CD4-positive, CD25-positive, alpha-beta regulatory T cell (primary cell): ENCODE results near the gene KRTAP12-2. TPM values are rescaled to one million over a fixed set of nuclear protein-coding genes. Genes with fewer than 3 reads are reported as not detected.

ENCODE experiments used
- ATAC-seq, 2 donors: fragments of 150-1000 bp; cut with Tn5 transposase; one replicate each; pipeline ENCODE4 v1.10.0; 2021; ENCODE audit warnings: low read depth in 2 of 2, moderate number of reproducible peaks in 2 of 2, moderate library complexity in 1 of 2
- DNase-seq, 3 donors: peaks; one replicate each; pipeline versions ENCODE4 v3.0.0 to v3.0.0-alpha.2; 2012 to 2022; ENCODE audit warnings: mixed read lengths in 1 of 3
- H3K27ac ChIP-seq: one replicate; pipeline ENCODE4 v1.7.0; 2013; ENCODE audit warnings: mild to moderate bottlenecking, low read length; ENCODE audit not compliant: insufficient read depth, poor library complexity, severe bottlenecking
- H3K27me3 ChIP-seq: one replicate; pipeline ENCODE4 v1.7.0; 2013; ENCODE audit warnings: low read length; ENCODE audit not compliant: control insufficient read depth, insufficient read depth
- H3K36me3 ChIP-seq: one replicate; pipeline ENCODE4 v1.7.0; 2013; ENCODE audit warnings: mild to moderate bottlenecking, low read length, moderate library complexity; ENCODE audit not compliant: control insufficient read depth, insufficient read depth
- H3K4me1 ChIP-seq: 2 replicates; pipeline ENCODE4 v1.7.0; 2013; ENCODE audit warnings: mild to moderate bottlenecking, low read length; ENCODE audit not compliant: insufficient read depth, control insufficient read depth, poor library complexity, severe bottlenecking
- H3K4me3 ChIP-seq: one replicate; pipeline ENCODE4 v1.7.0; 2013; ENCODE audit warnings: low read depth, mild to moderate bottlenecking, low read length, moderate library complexity
- H3K9me3 ChIP-seq, 2 experiments: 1 replicate in 1 of 2; 2 replicates in 1 of 2; pipeline ENCODE4 v1.7.0; 2013; ENCODE audit warnings: low read length in 2 of 2, mild to moderate bottlenecking in 1 of 2, moderate library complexity in 1 of 2; ENCODE audit not compliant: control insufficient read depth in 2 of 2
- H3K27ac Mint-ChIP-seq, 3 donors: one replicate each; pipeline ENCODE4 v1.8.0; 2020 to 2022; ENCODE audit warnings: mild to moderate bottlenecking in 3 of 3, mixed read lengths in 3 of 3, moderate library complexity in 2 of 3
- H3K27me3 Mint-ChIP-seq: one replicate; pipeline ENCODE4 v1.8.0; 2022; ENCODE audit warnings: mild to moderate bottlenecking, mixed read lengths
- H3K36me3 Mint-ChIP-seq: one replicate; pipeline ENCODE4 v1.8.0; 2020; ENCODE audit warnings: mixed read lengths
- H3K4me1 Mint-ChIP-seq, 4 donors: one replicate each; pipeline ENCODE4 v1.8.0; 2020 to 2022; ENCODE audit warnings: mixed read lengths in 4 of 4, mild to moderate bottlenecking in 1 of 4
- H3K4me3 Mint-ChIP-seq, 4 donors: one replicate each; pipeline ENCODE4 v1.8.0; 2020 to 2022; ENCODE audit warnings: mild to moderate bottlenecking in 4 of 4, mixed read lengths in 4 of 4, moderate library complexity in 3 of 4
- H3K9me3 Mint-ChIP-seq, 7 donors: one replicate each; pipeline ENCODE4 v1.8.0; 2020 to 2022; ENCODE audit warnings: mixed read lengths in 7 of 7, mild to moderate bottlenecking in 3 of 7, moderate library complexity in 2 of 7
- polyA plus RNA-seq, 4 donors: library from polyadenylated mRNA; unstranded; fragments of 300-500 nt; fragmentation: Illumina TruSeq; gene quantifications; one replicate each; pipeline ENCODE4 v1.2.3, GENCODE V29; 2021
- total RNA-seq: library from RNA; stranded (reverse); gene quantifications from one replicate; pipeline ENCODE4 v1.2.3, GENCODE V29; 2022

KRTAP12-2 gene
- total and polyA plus RNA-seq, 5 donors from 2014 or later: not detected

DNA sequence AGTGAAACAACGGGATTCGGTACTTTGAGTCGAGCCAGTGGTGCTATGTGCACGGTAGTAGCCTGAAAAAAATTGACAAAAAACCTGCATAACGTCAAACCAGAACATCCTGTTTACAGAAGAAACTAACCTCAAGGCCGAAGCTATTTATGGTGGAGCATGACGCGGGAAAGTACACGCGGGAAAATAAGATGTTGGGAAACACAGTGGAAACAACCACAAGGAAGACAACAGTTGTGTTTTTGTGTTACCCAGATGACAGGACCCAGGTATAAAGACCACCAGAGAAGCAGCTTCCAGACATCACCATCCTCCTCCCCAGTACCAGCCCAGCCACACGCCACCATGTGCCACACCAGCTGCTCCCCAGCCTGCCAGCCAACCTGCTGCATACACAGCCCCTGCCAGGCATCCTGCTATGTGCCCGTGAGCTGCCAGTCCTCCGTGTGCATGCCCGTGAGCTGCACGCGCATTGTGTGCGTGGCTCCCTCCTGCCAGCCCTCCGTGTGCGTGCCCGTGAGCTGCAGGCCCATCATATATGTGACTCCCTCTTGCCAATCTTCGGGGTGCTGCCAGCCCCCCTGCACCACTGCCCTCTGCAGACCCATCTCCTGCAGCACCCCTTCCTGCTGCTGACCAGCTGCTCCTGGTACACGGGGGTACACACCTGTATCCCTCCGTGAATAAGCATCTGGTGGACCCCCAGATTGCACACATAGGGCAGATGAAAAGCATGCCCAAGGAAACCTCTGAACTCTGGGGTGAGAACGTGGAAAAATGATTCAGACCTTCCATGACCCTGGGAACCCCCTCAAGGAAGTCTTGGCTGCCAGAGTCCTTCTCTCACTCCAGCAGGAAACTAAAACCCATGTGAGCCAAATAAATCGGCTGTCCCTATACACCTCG is 8.8 kb downstream of the KRTAP12-2 start, which contains the start of gene KRTAP12-3:
KRTAP12-3 (plus strand) TSS at position 298 of the 906 bp plus-strand sequence; CDS start at position 346, 48 bp downstream.
- Histone ChIP-seq H3K36me3 (no peaks in the 10 kb centered on the region), H3K27ac (peak within 1 kb of the TSS; percentile 41), H3K9me3 (peaks cover 5 to 19% of the 10 kb centered on the region in 2 experiments), H3K27me3 (peaks cover 3% of the 10 kb centered on the region), H3K4me3 (peak within 1 kb of the TSS; percentile 66), H3K4me1 (peaks cover 24% of the 10 kb centered on the region)
- DNase-seq: peak in 2 of 3 donors; percentile 72 to 79
- peaks cover 8% of the 10 kb centered on the region for H3K36me3 Mint-ChIP-seq
- H3K4me3 Mint-ChIP-seq: peak within 1 kb of the TSS; percentile 64 to 86 (median 79)
- peaks cover 11 to 47% (median 25%) of the 10 kb centered on the region in 4 donors for H3K4me1 Mint-ChIP-seq
- peak within 1 kb of the TSS; percentile 80 to 95 (median 87) for H3K27ac Mint-ChIP-seq
- peaks cover 0 to 34% (median 5%) of the 10 kb centered on the region in 7 donors for H3K9me3 Mint-ChIP-seq
- ATAC-seq: peak; percentile 55 to 66
- H3K27me3 Mint-ChIP-seq: peaks cover 32% of the 10 kb centered on the region

DNA sequence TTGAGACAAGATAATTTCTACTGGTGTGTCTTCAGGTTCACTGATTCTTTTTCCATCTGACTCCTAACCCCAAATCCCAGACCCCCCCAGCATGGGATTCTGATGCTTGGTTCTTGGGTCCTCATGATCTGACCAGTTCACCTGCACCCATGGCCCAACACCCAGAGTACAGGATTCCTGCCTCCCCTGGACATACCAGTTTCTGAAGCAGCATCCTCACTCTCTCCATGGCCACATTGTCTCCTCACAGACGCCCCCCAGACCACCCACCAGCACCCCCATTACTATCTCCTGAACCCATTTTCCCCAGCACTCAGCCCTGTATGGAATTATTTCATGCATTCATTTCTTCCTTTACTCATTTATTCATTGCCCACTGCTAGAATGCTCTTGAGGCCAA is 9.9 kb downstream of the KRTAP12-2 start:
- Histone ChIP-seq H3K27me3 (peaks cover 3% of the 10 kb centered on the region), H3K4me3 (peak overlapping the region; percentile 66), H3K4me1 (peaks cover 24% of the 10 kb centered on the region), H3K36me3 (no peaks in the 10 kb centered on the region), H3K9me3 (peaks cover 5 to 19% of the 10 kb centered on the region in 2 experiments), H3K27ac (no peak overlapping the region)
- ATAC-seq (no peak), DNase-seq (no peak)
- H3K9me3 Mint-ChIP-seq: peaks cover 0 to 31% (median 5%) of the 10 kb centered on the region in 7 donors
- H3K36me3 Mint-ChIP-seq: peaks cover 8% of the 10 kb centered on the region
- H3K4me3 Mint-ChIP-seq: peak overlapping the region; percentile 64 to 86 (median 79)
- peak overlapping the region; percentile 80 to 95 (median 87) for H3K27ac Mint-ChIP-seq
- peaks cover 11 to 47% (median 25%) of the 10 kb centered on the region in 4 donors for H3K4me1 Mint-ChIP-seq
- H3K27me3 Mint-ChIP-seq: peaks cover 28% of the 10 kb centered on the region

DNA sequence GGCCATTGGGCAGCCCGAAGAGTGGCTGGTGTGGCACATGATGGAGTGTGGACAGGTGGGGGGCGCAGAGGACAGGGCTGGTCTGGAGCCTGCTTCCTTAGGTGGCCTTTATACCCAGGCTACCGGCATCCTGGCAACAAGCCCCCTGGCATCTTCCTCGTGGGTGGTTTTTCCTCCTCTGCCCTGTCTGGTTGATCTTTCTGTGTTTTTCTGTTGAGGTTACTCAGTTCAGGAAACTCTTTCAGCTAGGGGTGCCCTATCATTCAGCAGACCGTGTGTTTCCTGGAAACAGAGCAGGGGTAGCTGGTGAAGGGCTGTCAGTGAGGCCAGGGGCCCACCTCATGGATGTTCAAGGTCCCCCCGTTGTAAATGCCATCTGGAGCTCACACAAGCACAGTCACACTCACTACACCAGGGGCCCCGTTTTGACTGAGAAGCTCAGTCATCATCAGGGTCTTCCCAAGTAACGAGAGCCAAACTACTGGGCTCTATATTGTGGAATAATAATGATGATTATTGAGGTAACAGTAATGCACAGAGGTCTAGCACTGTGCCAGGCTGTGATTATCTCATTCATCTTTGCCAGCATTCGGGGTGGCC is 12.1 kb downstream of the KRTAP12-2 start, which contains the start of gene KRTAP12-4:
KRTAP12-4 (minus strand) TSS at position 84 of the 600 bp plus-strand sequence; CDS start at position 39, 45 bp downstream.
- H3K4me1 Mint-ChIP-seq: peaks cover 11 to 47% (median 23%) of the 10 kb centered on the region in 4 donors
- H3K9me3 Mint-ChIP-seq: peaks cover 0 to 26% (median 5%) of the 10 kb centered on the region in 7 donors
- Histone ChIP-seq H3K9me3 (peaks cover 5 to 19% of the 10 kb centered on the region in 2 experiments), H3K27me3 (no peaks in the 10 kb centered on the region), H3K36me3 (no peaks in the 10 kb centered on the region), H3K4me3 (no peak within 1 kb of the TSS), H3K27ac (no peak within 1 kb of the TSS), H3K4me1 (peaks cover 24% of the 10 kb centered on the region)
- H3K36me3 Mint-ChIP-seq: peaks cover 8% of the 10 kb centered on the region
- ATAC-seq (no peak), DNase-seq (peak in 1 of 3 donors; percentile 17)
- peaks cover 12% of the 10 kb centered on the region for H3K27me3 Mint-ChIP-seq
- H3K4me3 Mint-ChIP-seq: peak within 1 kb of the TSS in 2 of 4 donors; percentile 15 to 38
- peak within 1 kb of the TSS; percentile 71 to 80 (median 72) for H3K27ac Mint-ChIP-seq

DNA sequence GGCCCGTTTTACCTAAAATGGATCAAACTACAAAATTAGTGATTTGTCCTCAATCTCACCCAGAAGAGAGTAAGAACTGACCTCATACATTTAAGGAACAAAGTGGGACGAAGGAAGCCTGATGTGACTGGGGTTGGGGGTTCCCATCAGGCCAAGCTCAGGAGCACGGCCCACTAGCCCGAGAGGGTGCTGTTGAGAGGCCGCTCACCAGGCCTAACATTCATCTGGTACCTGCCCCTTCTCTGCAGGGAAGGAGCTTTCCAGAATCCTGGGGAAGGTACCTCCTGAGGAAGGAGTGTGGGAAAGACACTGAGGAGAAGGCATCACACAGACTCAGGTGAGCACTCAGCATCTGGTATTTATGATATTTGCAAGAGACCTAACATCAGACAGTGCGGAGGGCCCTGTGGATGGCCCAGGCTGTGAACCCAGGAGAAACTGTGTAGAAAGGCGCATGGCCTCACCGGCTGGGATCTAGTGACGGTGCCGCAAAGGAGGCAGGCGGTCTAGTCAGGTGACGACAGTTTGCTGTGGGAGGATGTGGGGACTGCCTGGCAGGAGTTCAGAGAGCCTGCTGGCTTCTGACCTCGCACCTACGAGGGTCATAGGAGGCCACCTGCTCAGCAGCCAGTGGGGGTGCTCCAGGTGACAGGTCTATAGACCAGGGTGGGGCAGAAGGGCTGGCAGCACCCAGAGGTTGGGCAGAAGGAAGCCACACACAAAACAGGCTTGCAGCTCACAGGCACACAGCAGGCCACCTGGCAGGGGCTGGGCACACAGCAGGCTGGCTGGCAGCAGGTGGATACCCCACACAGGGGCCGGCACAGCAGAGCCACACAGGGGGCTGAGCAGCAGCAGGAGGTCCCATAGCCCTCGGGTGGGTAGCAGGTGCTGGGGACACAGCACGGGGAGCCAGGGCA is 12.8 kb downstream of the KRTAP12-2 start:
- DNase-seq (peak in 2 of 3 donors; percentile 18 to 19), ATAC-seq (peak in 1 of 2 donors; percentile 25)
- peaks cover 8% of the 10 kb centered on the region for H3K27me3 Mint-ChIP-seq
- Histone ChIP-seq H3K36me3 (no peaks in the 10 kb centered on the region), H3K4me3 (no peak overlapping the region), H3K27me3 (no peaks in the 10 kb centered on the region), H3K27ac (no peak overlapping the region), H3K4me1 (peaks cover 21% of the 10 kb centered on the region), H3K9me3 (peaks cover 5 to 19% of the 10 kb centered on the region in 2 experiments)
- H3K4me3 Mint-ChIP-seq: peak overlapping the region in 2 of 4 donors; percentile 15 to 38
- H3K9me3 Mint-ChIP-seq: peaks cover 0 to 26% (median 5%) of the 10 kb centered on the region in 7 donors
- H3K4me1 Mint-ChIP-seq: peaks cover 11 to 40% (median 19%) of the 10 kb centered on the region in 4 donors
- peak overlapping the region; percentile 59 to 80 (median 72) for H3K27ac Mint-ChIP-seq
- peaks cover 8% of the 10 kb centered on the region for H3K36me3 Mint-ChIP-seq

DNA sequence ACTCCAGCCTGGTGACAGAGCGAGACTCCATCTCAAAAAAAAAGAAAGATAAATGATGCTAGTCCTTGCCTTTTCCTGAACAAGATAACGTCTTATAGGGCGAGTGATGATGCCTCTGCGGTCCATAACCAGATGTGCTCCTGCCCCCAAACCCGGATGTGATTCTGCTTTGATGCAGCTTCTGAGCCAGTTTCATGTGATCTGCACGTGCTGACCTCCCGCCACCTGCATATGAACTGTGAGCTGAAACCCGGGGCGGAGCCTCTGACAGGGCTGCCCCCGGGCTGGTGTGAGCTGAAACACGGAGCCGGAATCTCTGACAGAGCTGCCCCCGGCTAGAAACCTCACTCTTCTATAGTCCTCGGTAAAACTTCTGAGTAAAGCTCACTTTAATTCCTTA is 13.6 kb downstream of the KRTAP12-2 start:
- Mint-ChIP-seq H3K4me3 (no peak overlapping the region), H3K4me1 (peaks cover 5 to 32% (median 13%) of the 10 kb centered on the region in 4 donors), H3K27ac (peak overlapping the region in 1 of 3 donors; percentile 72), H3K36me3 (peaks cover 8% of the 10 kb centered on the region), H3K9me3 (peaks cover 0 to 26% (median 5%) of the 10 kb centered on the region in 7 donors), H3K27me3 (peaks cover 4% of the 10 kb centered on the region)
- Histone ChIP-seq H3K27ac (no peak overlapping the region), H3K36me3 (no peaks in the 10 kb centered on the region), H3K4me3 (no peak overlapping the region), H3K27me3 (no peaks in the 10 kb centered on the region), H3K9me3 (peaks cover 5 to 19% of the 10 kb centered on the region in 2 experiments), H3K4me1 (peaks cover 13% of the 10 kb centered on the region)
- no peak for DNase-seq
- no peak for ATAC-seq

DNA sequence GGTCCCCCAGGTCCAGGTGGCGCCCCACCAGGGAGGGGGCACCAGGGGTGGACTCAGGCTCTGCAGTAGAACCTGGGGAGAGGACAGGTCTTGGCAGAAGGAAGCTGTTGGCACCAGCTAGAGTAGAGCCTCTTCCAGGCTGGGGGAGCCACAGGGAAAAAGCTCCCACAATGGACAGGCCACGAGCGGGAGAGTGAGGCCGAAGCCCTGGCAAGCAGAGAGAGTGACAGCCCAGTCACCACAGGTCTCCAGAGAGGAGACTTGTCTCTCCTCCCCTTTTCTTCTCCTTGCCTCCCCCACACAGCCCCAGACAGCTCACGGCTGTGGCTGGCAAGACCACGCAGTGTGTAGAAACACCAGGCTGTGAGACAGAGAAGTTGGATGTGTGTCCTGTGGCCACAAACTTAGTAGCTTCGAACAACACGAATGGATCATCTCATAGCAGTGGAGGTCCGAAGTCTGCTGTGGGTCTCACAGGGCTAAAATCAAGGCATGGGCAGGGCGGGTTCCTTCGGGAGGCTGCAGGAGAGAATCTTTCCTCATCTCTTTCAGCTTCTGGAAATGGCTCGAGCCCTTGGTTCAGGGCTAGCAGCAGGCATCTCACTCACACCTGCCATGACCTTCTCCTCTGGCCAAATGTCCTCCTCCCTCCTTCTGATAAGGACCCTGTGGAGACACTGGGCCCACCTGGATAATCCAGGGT is 15.6 kb downstream of the KRTAP12-2 start:
- DNase-seq (no peak), ATAC-seq (no peak)
- H3K27ac ChIP-seq: no peak overlapping the region
- H3K27me3 ChIP-seq: no peaks in the 10 kb centered on the region
- peaks cover 0 to 17% (median 0%) of the 10 kb centered on the region in 4 donors for H3K4me1 Mint-ChIP-seq
- H3K27ac Mint-ChIP-seq: no peak overlapping the region
- H3K9me3 ChIP-seq: peaks cover 2 to 6% of the 10 kb centered on the region in 2 experiments
- H3K36me3 Mint-ChIP-seq: no peaks in the 10 kb centered on the region
- H3K4me3 Mint-ChIP-seq: no peak overlapping the region
- no peaks in the 10 kb centered on the region for H3K36me3 ChIP-seq
- no peak overlapping the region for H3K4me3 ChIP-seq
- peaks cover 0 to 6% (median 0%) of the 10 kb centered on the region in 7 donors for H3K9me3 Mint-ChIP-seq
- peaks cover 4% of the 10 kb centered on the region for H3K27me3 Mint-ChIP-seq
- no peaks in the 10 kb centered on the region for H3K4me1 ChIP-seq
